ENCODE data around the gene DAPL1.

The DAPL1 gene

GRCh38 chr2:158795195-158795924, at the start of gene DAPL1:
Gene DAPL1, plus strand, starts transcription at chr2:158795317. Its CDS starts 56 bp downstream, at chr2:158795373.
- Histone ChIP-seq H3K9me3 (ENCODE audit: control insufficient read depth, insufficient read depth, low read depth, low read length) (no peaks in the 10 kb centered on the region), H3K4me1 (ENCODE audit: control insufficient read depth, insufficient read depth, low read length) (peaks cover 17% of the 10 kb centered on the region), H3K4me3 (ENCODE audit: low read depth, low read length) (no peak within 1 kb of the TSS)

GRCh38 chr2:158745866-158746382, 49.2 kb upstream of the DAPL1 start:
- Histone ChIP-seq H3K4me1 (ENCODE audit: control insufficient read depth, insufficient read depth, low read length) (peaks cover 5% of the 10 kb centered on the region), H3K27me3 (ENCODE audit: control insufficient read depth, insufficient read depth, low read length) (no peaks in the 10 kb centered on the region), H3K36me3 (ENCODE audit: control insufficient read depth, insufficient read depth, low read length) (no peaks in the 10 kb centered on the region), H3K27ac (ENCODE audit: low read depth, low read length) (no peak overlapping the region), H3K9ac (ENCODE audit: low read length) (no peak overlapping the region), H3K4me3 (ENCODE audit: low read depth, low read length) (no peak overlapping the region), H3K9me3 (ENCODE audit: control insufficient read depth, insufficient read depth, low read depth, low read length) (no peaks in the 10 kb centered on the region)

More at GRCh38 chr2:158795195-158795924, at the start of gene DAPL1:
- Histone ChIP-seq H3K27me3 (ENCODE audit: control insufficient read depth, insufficient read depth, low read length) (peaks cover 2% of the 10 kb centered on the region; the same call in 1 of the 2 replicates), H3K9ac (ENCODE audit: low read length) (no peak within 1 kb of the TSS), H3K36me3 (ENCODE audit: control insufficient read depth, insufficient read depth, low read length) (no peaks in the 10 kb centered on the region), H3K27ac (ENCODE audit: low read depth, low read length) (no peak within 1 kb of the TSS)

- no peak overlapping the region for H3K4me3 ChIP-seq (ENCODE audit: low read depth, low read length)
- H3K27ac ChIP-seq (ENCODE audit: low read depth, low read length) = no peak overlapping the region
- H3K27me3 ChIP-seq (ENCODE audit: control insufficient read depth, insufficient read depth, low read length) = no peaks in the 10 kb centered on the region
- no peaks in the 10 kb centered on the region for H3K9me3 ChIP-seq (ENCODE audit: control insufficient read depth, insufficient read depth, low read depth, low read length)
- no peaks in the 10 kb centered on the region for H3K36me3 ChIP-seq (ENCODE audit: control insufficient read depth, insufficient read depth, low read length)
- peaks cover 5% of the 10 kb centered on the region for H3K4me1 ChIP-seq (ENCODE audit: control insufficient read depth, insufficient read depth, low read length)
- H3K9ac ChIP-seq (ENCODE audit: low read length) = no peak overlapping the region
Measured at GRCh38 chr2:158746488-158746887, 48.6 kb upstream of the DAPL1 start.

GRCh38 chr2:158747281-158747680, 47.8 kb upstream of the DAPL1 start:
- H3K9ac ChIP-seq (ENCODE audit: low read length) = no peak overlapping the region
- H3K27me3 ChIP-seq (ENCODE audit: control insufficient read depth, insufficient read depth, low read length) = no peaks in the 10 kb centered on the region
- no peak overlapping the region for H3K27ac ChIP-seq (ENCODE audit: low read depth, low read length)
- peaks cover 5% of the 10 kb centered on the region for H3K4me1 ChIP-seq (ENCODE audit: control insufficient read depth, insufficient read depth, low read length)
- H3K36me3 ChIP-seq (ENCODE audit: control insufficient read depth, insufficient read depth, low read length) = no peaks in the 10 kb centered on the region
- no peaks in the 10 kb centered on the region for H3K9me3 ChIP-seq (ENCODE audit: control insufficient read depth, insufficient read depth, low read depth, low read length)
- no peak overlapping the region for H3K4me3 ChIP-seq (ENCODE audit: low read depth, low read length)

GRCh38 chr2:158748926-158749590, 46.1 kb upstream of the DAPL1 start:
- Histone ChIP-seq H3K27me3 (ENCODE audit: control insufficient read depth, insufficient read depth, low read length) (no peaks in the 10 kb centered on the region), H3K9me3 (ENCODE audit: control insufficient read depth, insufficient read depth, low read depth, low read length) (no peaks in the 10 kb centered on the region), H3K27ac (ENCODE audit: low read depth, low read length) (no peak overlapping the region), H3K4me1 (ENCODE audit: control insufficient read depth, insufficient read depth, low read length) (peaks cover 11% of the 10 kb centered on the region), H3K36me3 (ENCODE audit: control insufficient read depth, insufficient read depth, low read length) (no peaks in the 10 kb centered on the region), H3K4me3 (ENCODE audit: low read depth, low read length) (no peak overlapping the region), H3K9ac (ENCODE audit: low read length) (no peak overlapping the region)

- Histone ChIP-seq H3K27me3 (ENCODE audit: control insufficient read depth, insufficient read depth, low read length) (no peaks in the 10 kb centered on the region), H3K27ac (ENCODE audit: low read depth, low read length) (no peak overlapping the region), H3K4me1 (ENCODE audit: control insufficient read depth, insufficient read depth, low read length) (peaks cover 6% of the 10 kb centered on the region; the same call in 1 of the 2 replicates), H3K36me3 (ENCODE audit: control insufficient read depth, insufficient read depth, low read length) (no peaks in the 10 kb centered on the region), H3K9ac (ENCODE audit: low read length) (no peak overlapping the region), H3K9me3 (ENCODE audit: control insufficient read depth, insufficient read depth, low read depth, low read length) (no peaks in the 10 kb centered on the region), H3K4me3 (ENCODE audit: low read depth, low read length) (no peak overlapping the region)
Measured at GRCh38 chr2:158750458-158751125, 44.5 kb upstream of the DAPL1 start.

- no peaks in the 10 kb centered on the region for H3K27me3 ChIP-seq (ENCODE audit: control insufficient read depth, insufficient read depth, low read length)
- H3K9me3 ChIP-seq (ENCODE audit: control insufficient read depth, insufficient read depth, low read depth, low read length) = no peaks in the 10 kb centered on the region
- no peak overlapping the region for H3K9ac ChIP-seq (ENCODE audit: low read length)
- H3K4me1 ChIP-seq (ENCODE audit: control insufficient read depth, insufficient read depth, low read length) = peaks cover 6% of the 10 kb centered on the region; the same call in 1 of the 2 replicates
- no peak overlapping the region for H3K27ac ChIP-seq (ENCODE audit: low read depth, low read length)
- peak overlapping the region; percentile 15; the same call in 1 of the 2 replicates for H3K4me3 ChIP-seq (ENCODE audit: low read depth, low read length)
- no peaks in the 10 kb centered on the region for H3K36me3 ChIP-seq (ENCODE audit: control insufficient read depth, insufficient read depth, low read length)
Measured at GRCh38 chr2:158753641-158754611, 41.2 kb upstream of the DAPL1 start.

GRCh38 chr2:158755310-158756087, 39.6 kb upstream of the DAPL1 start:
- H3K9ac ChIP-seq (ENCODE audit: low read length) = no peak overlapping the region
- H3K9me3 ChIP-seq (ENCODE audit: control insufficient read depth, insufficient read depth, low read depth, low read length) = 0 out of 2 replicates have a peak, but pooled peaks cover 7% of the 10 kb centered on the region
- peaks cover 6% of the 10 kb centered on the region; the same call in 1 of the 2 replicates for H3K4me1 ChIP-seq (ENCODE audit: control insufficient read depth, insufficient read depth, low read length)
- H3K27me3 ChIP-seq (ENCODE audit: control insufficient read depth, insufficient read depth, low read length) = no peaks in the 10 kb centered on the region
- H3K4me3 ChIP-seq (ENCODE audit: low read depth, low read length) = no peak overlapping the region
- H3K36me3 ChIP-seq (ENCODE audit: control insufficient read depth, insufficient read depth, low read length) = no peaks in the 10 kb centered on the region
- H3K27ac ChIP-seq (ENCODE audit: low read depth, low read length) = no peak overlapping the region

- H3K9me3 ChIP-seq (ENCODE audit: control insufficient read depth, insufficient read depth, low read depth, low read length) = 0 out of 2 replicates have a peak, but pooled peaks cover 7% of the 10 kb centered on the region
- H3K27ac ChIP-seq (ENCODE audit: low read depth, low read length) = no peak overlapping the region
Measured at GRCh38 chr2:158756331-158756730, 38.8 kb upstream of the DAPL1 start.

More at GRCh38 chr2:158756331-158756730, 38.8 kb upstream of the DAPL1 start:
- H3K4me1 ChIP-seq (ENCODE audit: control insufficient read depth, insufficient read depth, low read length) = peaks cover 6% of the 10 kb centered on the region; the same call in 1 of the 2 replicates
- no peak overlapping the region for H3K9ac ChIP-seq (ENCODE audit: low read length)
- H3K27me3 ChIP-seq (ENCODE audit: control insufficient read depth, insufficient read depth, low read length) = no peaks in the 10 kb centered on the region
- H3K36me3 ChIP-seq (ENCODE audit: control insufficient read depth, insufficient read depth, low read length) = no peaks in the 10 kb centered on the region
- H3K4me3 ChIP-seq (ENCODE audit: low read depth, low read length) = no peak overlapping the region
